K562 (cell line): ENCODE results near the gene LINGO3. TPM values are rescaled to one million over a fixed set of nuclear protein-coding genes. Genes with fewer than 3 reads are reported as not detected.

Experiments used
- CREB1 ChIP-seq, 2 experiments: sonication (generic) in 1 of 2; formaldehyde crosslinking in 1 of 2; IDR thresholded peaks; 2 replicates each; pipeline versions ENCODE4 v1.6.1 to v1.8.0; 2012 to 2022; ENCODE audit warnings: inconsistent platforms in 1 of 2, mild to moderate bottlenecking in 1 of 2, missing genetic modification reagents in 1 of 2, moderate library complexity in 1 of 2
- GTF2F1 ChIP-seq: IDR thresholded peaks from 2 replicates; pipeline ENCODE4 v1.6.1; 2011; ENCODE audit warnings: low read depth, low read length, improper control_type of control experiment
- MTF1 ChIP-seq: fragments of 250-450 bp; sonication (Bioruptor Pico); IDR thresholded peaks from 2 replicates; pipeline ENCODE4 v1.9.0; 2021; ENCODE audit warnings: moderate library complexity, mild to moderate bottlenecking, inconsistent platforms, borderline replicate concordance
- POLR2AphosphoS5 ChIP-seq: IDR thresholded peaks from 2 replicates; pipeline ENCODE4 v1.6.1; 2011; ENCODE audit warnings: mild to moderate bottlenecking, low read depth, low read length, moderate library complexity; ENCODE audit not compliant: control insufficient read depth, insufficient read depth
- PRPF4 ChIP-seq: fragments of 200-400 bp; formaldehyde crosslinking; IDR thresholded peaks from one replicate; pipeline ENCODE4 v1.6.1; 2017; ENCODE audit warnings: low read length, low read depth, mild to moderate bottlenecking; ENCODE audit not compliant: insufficient read depth, poor library complexity, severe bottlenecking
- SRF ChIP-seq, 2 experiments: fragments of 250-450, 450-650 bp in 1 of 2; sonication (Bioruptor Pico) in 1 of 2; sonication (generic) in 1 of 2; formaldehyde crosslinking; IDR thresholded peaks; 2 replicates each; pipeline versions ENCODE4 v1.5.0 to v1.5.1; 2020 to 2022; ENCODE audit warnings: mild to moderate bottlenecking in 1 of 2, missing genetic modification reagents in 1 of 2
- TAF9B ChIP-seq: fragments of 450-650 bp; IDR thresholded peaks from 2 replicates; pipeline ENCODE4 v1.6.1; 2018; ENCODE audit warnings: mild to moderate bottlenecking; ENCODE audit not compliant: partially characterized antibody
- U2AF1 ChIP-seq: fragments of 200-400 bp; formaldehyde crosslinking; optimal IDR thresholded peaks from 2 replicates; pipeline ENCODE3; 2017; ENCODE audit warnings: mild to moderate bottlenecking, low read depth, low read length, moderate library complexity
- ZNF217 ChIP-seq: sonication (generic); formaldehyde crosslinking; IDR thresholded peaks from 2 replicates; pipeline ENCODE4 v1.8.0; 2022; ENCODE audit warnings: mild to moderate bottlenecking, missing genetic modification reagents
- ZNF232 ChIP-seq: sonication (generic); formaldehyde crosslinking; IDR thresholded peaks from 2 replicates; pipeline ENCODE4 v1.8.0; 2022; ENCODE audit warnings: mild to moderate bottlenecking, missing genetic modification reagents
- polyA plus RNA-seq, 8 experiments: library from polyadenylated mRNA; depleted of rRNA in 4 of 8; stranded (reverse) in 5 of 8; unstranded in 3 of 8; fragments of >200 nt; fragmentation: Nextera tagmentation in 2 of 8; fragmentation: Illumina TruSeq in 1 of 8; extraction: Ambion mirVana in 2 of 8; extraction: Trizol in 1 of 8; gene quantifications; 2 replicates each; pipeline versions ENCODE4 v1.2.1 to v1.2.3, GENCODE V29; 2011 to 2014; ENCODE audit warnings: inconsistent platforms in 1 of 8, missing spikeins in 1 of 8
- total RNA-seq, 7 experiments: library from RNA; depleted of rRNA in 6 of 7; stranded (reverse); fragments of >200 nt in 6 of 7; fragmentation: Illumina TruSeq in 2 of 7; extraction: Trizol in 2 of 7; gene quantifications; 2 replicates each; pipeline versions ENCODE4 v1.2.1 to v1.2.3, GENCODE V29; 2011 to 2021; ENCODE audit warnings: low replicate concordance in 1 of 7
- TF ChIP-seq, protein P1 (sequence below): fragments of 250-450 bp; sonication (Bioruptor Pico); IDR thresholded peaks from 2 replicates; pipeline ENCODE4 v1.6.1; 2021; ENCODE audit warnings: mild to moderate bottlenecking
- TF ChIP-seq, protein P2 (sequence below): fragments of 450-650 bp; formaldehyde crosslinking; conservative IDR thresholded peaks from 2 replicates; pipeline ENCODE4 v1.4.0; 2022; ENCODE audit warnings: mild to moderate bottlenecking, missing genetic modification characterization
- TF ChIP-seq, protein P3 (sequence below): sonication (generic); formaldehyde crosslinking; IDR thresholded peaks from 2 replicates; pipeline ENCODE4 v1.8.1; 2023; ENCODE audit warnings: mild to moderate bottlenecking, missing genetic modification reagents

LINGO3 gene
- total and polyA plus RNA-seq, 9 of the 15 experiments (the other 6 are each of a cell fraction or from before 2014, with no cell fraction given): 0.03 to 0.05 (median 0.03) TPM; not detected in 6

DNA sequence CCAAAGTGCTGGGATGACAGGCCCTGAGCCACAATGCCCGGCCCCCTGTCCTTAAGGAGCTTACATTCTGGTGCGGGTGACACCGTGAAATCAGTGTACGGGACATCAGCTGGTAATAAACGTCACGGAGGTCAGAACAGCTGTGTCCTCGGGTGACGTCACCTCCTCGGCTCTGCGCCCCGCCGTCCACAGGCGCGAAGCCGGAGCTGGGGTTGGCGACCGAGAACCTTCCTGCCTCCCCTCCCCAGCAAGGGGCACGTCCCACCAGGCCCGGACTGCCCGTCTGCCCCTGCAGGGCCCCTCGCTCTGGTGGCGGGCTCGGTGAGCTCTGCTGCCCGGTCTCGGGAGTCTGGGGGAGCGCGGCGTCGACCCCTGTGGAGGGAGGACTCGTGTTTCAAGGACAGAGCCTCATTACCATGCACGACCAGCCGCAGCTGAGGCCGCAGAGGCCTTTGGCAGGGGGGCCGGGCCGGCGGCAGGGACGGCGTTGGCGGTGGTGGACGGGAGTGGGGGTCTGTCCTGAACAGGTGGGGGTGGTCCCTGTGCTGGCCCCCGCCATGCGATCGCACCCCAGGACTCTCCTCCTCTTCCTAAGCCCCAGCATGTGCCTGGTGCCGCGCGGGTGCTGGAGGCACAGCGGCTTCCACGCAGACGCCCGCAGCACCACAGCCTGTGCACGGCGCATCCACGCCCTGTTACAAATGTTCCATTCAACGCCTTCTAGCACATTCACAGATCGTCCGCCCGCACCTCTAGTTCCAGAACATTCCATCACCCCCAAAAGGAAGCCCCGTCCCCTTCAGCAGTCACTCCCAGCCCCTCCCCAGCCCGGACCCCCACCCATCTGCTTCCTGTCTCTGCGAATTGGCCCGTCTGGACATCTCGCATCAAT, 5.4 kb downstream of the LINGO3 start (continued):
- TF ChIP-seq SRF (CRISPR knock-in tag; IDR thresholded peaks at IDR 0.05): no peak
- TF ChIP-seq TAF9B: peak; percentile 90
- no peak for TF ChIP-seq GTF2F1
- no peak for TF ChIP-seq ZNF217
- no peak for TF ChIP-seq POLR2AphosphoS5
- TF ChIP-seq, protein P1, sequence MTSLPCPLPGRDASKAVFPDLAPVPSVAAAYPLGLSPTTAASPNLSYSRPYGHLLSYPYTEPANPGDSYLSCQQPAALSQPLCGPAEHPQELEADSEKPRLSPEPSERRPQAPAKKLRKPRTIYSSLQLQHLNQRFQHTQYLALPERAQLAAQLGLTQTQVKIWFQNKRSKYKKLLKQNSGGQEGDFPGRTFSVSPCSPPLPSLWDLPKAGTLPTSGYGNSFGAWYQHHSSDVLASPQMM: no peak
- TF ChIP-seq, protein P2, sequence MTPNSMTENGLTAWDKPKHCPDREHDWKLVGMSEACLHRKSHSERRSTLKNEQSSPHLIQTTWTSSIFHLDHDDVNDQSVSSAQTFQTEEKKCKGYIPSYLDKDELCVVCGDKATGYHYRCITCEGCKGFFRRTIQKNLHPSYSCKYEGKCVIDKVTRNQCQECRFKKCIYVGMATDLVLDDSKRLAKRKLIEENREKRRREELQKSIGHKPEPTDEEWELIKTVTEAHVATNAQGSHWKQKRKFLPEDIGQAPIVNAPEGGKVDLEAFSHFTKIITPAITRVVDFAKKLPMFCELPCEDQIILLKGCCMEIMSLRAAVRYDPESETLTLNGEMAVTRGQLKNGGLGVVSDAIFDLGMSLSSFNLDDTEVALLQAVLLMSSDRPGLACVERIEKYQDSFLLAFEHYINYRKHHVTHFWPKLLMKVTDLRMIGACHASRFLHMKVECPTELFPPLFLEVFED (CRISPR knock-in tag): no peak
- TF ChIP-seq, protein P3, sequence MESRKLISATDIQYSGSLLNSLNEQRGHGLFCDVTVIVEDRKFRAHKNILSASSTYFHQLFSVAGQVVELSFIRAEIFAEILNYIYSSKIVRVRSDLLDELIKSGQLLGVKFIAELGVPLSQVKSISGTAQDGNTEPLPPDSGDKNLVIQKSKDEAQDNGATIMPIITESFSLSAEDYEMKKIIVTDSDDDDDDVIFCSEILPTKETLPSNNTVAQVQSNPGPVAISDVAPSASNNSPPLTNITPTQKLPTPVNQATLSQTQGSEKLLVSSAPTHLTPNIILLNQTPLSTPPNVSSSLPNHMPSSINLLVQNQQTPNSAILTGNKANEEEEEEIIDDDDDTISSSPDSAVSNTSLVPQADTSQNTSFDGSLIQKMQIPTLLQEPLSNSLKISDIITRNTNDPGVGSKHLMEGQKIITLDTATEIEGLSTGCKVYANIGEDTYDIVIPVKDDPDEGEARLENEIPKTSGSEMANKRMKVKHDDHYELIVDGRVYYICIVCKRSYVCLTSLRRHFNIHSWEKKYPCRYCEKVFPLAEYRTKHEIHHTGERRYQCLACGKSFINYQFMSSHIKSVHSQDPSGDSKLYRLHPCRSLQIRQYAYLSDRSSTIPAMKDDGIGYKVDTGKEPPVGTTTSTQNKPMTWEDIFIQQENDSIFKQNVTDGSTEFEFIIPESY (CRISPR knock-in tag): peak; percentile 71; the same call in 1 of the 2 replicates
- no peak for TF ChIP-seq MTF1
- no peak for TF ChIP-seq U2AF1
- peak; percentile 79 for TF ChIP-seq CREB1 (IDR thresholded peaks at IDR 0.05)
- peak; percentile 88 for TF ChIP-seq CREB1 (CRISPR knock-in tag; IDR thresholded peaks at IDR 0.05)
- no peak for TF ChIP-seq ZNF232 (CRISPR knock-in tag)
- TF ChIP-seq PRPF4: no peak
